H1 (cell line): ENCODE data around the gene AHI1. TPM values are rescaled to one million over a fixed set of nuclear protein-coding genes. Genes with fewer than 3 reads are reported as not detected.

Source experiments
- polyA plus RNA-seq, 7 experiments: library from polyadenylated mRNA; depleted of rRNA in 3 of 7; stranded (reverse) in 5 of 7; unstranded in 2 of 7; fragments of >200 nt in 5 of 7; fragments of 200-250 nt in 2 of 7; gene quantifications; 1 replicate in 5 of 7; 2 replicates in 1 of 7; 4 replicates in 1 of 7; pipeline versions ENCODE4 v1.2.1 to v1.2.3, GENCODE V29; 2011 to 2013; ENCODE audit warnings: missing spikeins in 2 of 7, mixed read lengths in 2 of 7
- total RNA-seq: library from RNA; stranded (reverse); fragmentation: NEBNext Ultra II Directional; extraction: Animal tissue kit (Norgen Biotek cat#: 25700); gene quantifications from 2 replicates; pipeline ENCODE4 v1.2.1, GENCODE V29; 2021
- TF ChIP-seq, protein P1 (sequence below): fragments of 300-600 bp; sonication (generic); IDR thresholded peaks from 2 replicates; pipeline ENCODE4 v1.7.1; 2012; ENCODE audit warnings: low read length, moderate library complexity, mild to moderate bottlenecking, inconsistent platforms; ENCODE audit not compliant: insufficient replicate concordance

The AHI1 gene
- total and polyA plus RNA-seq, 2 of the 8 experiments (the other 6 are each of a cell fraction or from before 2014, with no cell fraction given) = 4.2 to 19.6 TPM

DNA sequence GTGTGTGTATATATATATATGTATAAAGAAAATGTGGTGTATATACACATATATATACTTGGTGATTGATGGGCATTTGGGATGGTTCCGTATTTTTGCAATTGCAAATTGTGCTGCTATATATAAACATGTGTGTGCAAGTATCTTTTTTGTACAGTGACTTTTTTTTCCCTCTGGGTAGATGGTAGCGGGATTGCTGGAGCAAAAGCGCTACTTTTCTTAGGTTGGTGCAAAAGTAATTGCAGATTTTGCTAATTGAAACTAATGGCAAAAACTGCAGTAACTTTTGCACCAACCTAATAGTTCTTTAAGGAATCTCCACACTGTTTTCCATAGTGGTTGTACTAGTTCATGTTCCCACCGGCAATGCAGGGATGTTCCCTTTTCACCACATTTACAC is 135.4 kb downstream of the AHI1 start (continued):
- TF ChIP-seq, protein P1, sequence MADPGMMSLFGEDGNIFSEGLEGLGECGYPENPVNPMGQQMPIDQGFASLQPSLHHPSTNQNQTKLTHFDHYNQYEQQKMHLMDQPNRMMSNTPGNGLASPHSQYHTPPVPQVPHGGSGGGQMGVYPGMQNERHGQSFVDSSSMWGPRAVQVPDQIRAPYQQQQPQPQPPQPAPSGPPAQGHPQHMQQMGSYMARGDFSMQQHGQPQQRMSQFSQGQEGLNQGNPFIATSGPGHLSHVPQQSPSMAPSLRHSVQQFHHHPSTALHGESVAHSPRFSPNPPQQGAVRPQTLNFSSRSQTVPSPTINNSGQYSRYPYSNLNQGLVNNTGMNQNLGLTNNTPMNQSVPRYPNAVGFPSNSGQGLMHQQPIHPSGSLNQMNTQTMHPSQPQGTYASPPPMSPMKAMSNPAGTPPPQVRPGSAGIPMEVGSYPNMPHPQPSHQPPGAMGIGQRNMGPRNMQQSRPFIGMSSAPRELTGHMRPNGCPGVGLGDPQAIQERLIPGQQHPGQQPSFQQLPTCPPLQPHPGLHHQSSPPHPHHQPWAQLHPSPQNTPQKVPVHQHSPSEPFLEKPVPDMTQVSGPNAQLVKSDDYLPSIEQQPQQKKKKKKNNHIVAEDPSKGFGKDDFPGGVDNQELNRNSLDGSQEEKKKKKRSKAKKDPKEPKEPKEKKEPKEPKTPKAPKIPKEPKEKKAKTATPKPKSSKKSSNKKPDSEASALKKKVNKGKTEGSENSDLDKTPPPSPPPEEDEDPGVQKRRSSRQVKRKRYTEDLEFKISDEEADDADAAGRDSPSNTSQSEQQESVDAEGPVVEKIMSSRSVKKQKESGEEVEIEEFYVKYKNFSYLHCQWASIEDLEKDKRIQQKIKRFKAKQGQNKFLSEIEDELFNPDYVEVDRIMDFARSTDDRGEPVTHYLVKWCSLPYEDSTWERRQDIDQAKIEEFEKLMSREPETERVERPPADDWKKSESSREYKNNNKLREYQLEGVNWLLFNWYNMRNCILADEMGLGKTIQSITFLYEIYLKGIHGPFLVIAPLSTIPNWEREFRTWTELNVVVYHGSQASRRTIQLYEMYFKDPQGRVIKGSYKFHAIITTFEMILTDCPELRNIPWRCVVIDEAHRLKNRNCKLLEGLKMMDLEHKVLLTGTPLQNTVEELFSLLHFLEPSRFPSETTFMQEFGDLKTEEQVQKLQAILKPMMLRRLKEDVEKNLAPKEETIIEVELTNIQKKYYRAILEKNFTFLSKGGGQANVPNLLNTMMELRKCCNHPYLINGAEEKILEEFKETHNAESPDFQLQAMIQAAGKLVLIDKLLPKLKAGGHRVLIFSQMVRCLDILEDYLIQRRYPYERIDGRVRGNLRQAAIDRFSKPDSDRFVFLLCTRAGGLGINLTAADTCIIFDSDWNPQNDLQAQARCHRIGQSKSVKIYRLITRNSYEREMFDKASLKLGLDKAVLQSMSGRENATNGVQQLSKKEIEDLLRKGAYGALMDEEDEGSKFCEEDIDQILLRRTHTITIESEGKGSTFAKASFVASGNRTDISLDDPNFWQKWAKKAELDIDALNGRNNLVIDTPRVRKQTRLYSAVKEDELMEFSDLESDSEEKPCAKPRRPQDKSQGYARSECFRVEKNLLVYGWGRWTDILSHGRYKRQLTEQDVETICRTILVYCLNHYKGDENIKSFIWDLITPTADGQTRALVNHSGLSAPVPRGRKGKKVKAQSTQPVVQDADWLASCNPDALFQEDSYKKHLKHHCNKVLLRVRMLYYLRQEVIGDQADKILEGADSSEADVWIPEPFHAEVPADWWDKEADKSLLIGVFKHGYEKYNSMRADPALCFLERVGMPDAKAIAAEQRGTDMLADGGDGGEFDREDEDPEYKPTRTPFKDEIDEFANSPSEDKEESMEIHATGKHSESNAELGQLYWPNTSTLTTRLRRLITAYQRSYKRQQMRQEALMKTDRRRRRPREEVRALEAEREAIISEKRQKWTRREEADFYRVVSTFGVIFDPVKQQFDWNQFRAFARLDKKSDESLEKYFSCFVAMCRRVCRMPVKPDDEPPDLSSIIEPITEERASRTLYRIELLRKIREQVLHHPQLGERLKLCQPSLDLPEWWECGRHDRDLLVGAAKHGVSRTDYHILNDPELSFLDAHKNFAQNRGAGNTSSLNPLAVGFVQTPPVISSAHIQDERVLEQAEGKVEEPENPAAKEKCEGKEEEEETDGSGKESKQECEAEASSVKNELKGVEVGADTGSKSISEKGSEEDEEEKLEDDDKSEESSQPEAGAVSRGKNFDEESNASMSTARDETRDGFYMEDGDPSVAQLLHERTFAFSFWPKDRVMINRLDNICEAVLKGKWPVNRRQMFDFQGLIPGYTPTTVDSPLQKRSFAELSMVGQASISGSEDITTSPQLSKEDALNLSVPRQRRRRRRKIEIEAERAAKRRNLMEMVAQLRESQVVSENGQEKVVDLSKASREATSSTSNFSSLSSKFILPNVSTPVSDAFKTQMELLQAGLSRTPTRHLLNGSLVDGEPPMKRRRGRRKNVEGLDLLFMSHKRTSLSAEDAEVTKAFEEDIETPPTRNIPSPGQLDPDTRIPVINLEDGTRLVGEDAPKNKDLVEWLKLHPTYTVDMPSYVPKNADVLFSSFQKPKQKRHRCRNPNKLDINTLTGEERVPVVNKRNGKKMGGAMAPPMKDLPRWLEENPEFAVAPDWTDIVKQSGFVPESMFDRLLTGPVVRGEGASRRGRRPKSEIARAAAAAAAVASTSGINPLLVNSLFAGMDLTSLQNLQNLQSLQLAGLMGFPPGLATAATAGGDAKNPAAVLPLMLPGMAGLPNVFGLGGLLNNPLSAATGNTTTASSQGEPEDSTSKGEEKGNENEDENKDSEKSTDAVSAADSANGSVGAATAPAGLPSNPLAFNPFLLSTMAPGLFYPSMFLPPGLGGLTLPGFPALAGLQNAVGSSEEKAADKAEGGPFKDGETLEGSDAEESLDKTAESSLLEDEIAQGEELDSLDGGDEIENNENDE = no peak
- TF ChIP-seq, all 59 proteins: peak for 0
